SU-DHL-6 (cell line): ENCODE measurements around the gene TEX35.

Experiments
- CTCF ChIP-seq: fragments of 200-600 bp; sonication (generic); IDR thresholded peaks from one replicate; pipeline ENCODE4 v1.5.1; 2017; ENCODE audit warnings: antibody characterized with exemption, mild to moderate bottlenecking, low read length, moderate library complexity; ENCODE audit not compliant: insufficient read depth, poor library complexity, severe bottlenecking
- EZH2phosphoT487 ChIP-seq: fragments of 200-600 bp; sonication (generic), shearing (Covaris generic); conservative IDR thresholded peaks from 2 replicates; pipeline ENCODE4 v1.6.1; 2018; ENCODE audit warnings: mild to moderate bottlenecking, antibody characterized with exemption, low read length, moderate library complexity, mixed read lengths

GRCh38 chr1:178548108-178548507, 35.2 kb downstream of the TEX35 start:
- TF ChIP-seq CTCF (no peak), EZH2phosphoT487 (no peak)
